GM19351 (cell line): ENCODE results near the gene STEEP1.

Source experiments
- ATAC-seq: cut with Tn5 transposase; IDR thresholded peaks from one replicate; pipeline ENCODE4 v1.9.1; 2021; ENCODE audit warnings: mild to moderate bottlenecking, moderate library complexity; ENCODE audit not compliant: unreplicated experiment

Gene STEEP1

GRCh38 chrX:119489212-119490074 is 75.8 kb downstream of the STEEP1 start:
- no peak for ATAC-seq

- no peak for ATAC-seq
Measured at GRCh38 chrX:119488749-119489148, 76.5 kb downstream of the STEEP1 start.
